NCI-H187 (cell line): ENCODE data around the gene SHROOM3.
"Not testable (repeated sequence)": the region's sequence is repeated elsewhere in the genome, so short reads cannot be mapped to it uniquely, and the experiment has no call there.

Experiments
- DNase-seq, 2 experiments: peaks; one replicate each; lab custom pipeline; 2025; lab: John Stamatoyannopoulos, UW

SHROOM3 gene

DNA sequence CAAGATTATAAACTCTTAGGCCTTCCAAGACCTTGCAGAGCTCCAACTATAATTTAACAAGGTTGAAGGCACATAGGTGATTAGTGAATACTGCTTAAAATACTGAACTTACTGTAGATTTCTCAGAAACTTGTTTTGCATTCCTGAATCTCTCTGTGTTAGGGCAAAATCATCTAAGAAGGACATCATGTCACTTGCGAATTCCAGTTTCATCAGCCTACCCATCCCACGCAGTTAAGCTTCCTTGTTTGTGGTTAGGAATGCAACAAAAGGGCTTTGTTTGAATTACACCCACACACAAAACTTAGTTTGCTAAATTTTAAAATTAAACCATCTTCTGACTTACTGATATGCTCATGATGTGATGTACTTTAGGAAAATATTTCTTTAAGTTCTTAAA is 288.9 kb downstream of the SHROOM3 start:
- no peak for DNase-seq

DNA sequence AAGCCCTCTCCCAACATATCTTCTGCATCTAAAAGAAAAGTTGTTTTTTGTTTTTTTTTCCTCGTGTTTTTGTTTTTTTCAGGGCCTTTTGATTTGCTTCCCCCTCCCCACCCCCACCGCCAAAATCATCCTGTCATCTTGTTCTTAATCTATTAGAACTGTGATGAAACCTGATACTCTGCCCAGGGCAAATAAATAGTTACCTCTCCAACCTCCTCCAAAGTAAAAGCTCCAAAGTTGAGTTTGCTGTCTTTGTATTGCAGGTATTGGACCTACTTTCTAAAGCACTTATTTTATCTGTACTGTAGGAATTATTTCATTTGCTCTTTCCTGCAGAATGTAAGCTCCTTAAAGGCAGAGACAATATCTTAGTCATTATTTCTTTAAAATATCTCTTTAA is 290.0 kb downstream of the SHROOM3 start:
- no peak for DNase-seq

DNA sequence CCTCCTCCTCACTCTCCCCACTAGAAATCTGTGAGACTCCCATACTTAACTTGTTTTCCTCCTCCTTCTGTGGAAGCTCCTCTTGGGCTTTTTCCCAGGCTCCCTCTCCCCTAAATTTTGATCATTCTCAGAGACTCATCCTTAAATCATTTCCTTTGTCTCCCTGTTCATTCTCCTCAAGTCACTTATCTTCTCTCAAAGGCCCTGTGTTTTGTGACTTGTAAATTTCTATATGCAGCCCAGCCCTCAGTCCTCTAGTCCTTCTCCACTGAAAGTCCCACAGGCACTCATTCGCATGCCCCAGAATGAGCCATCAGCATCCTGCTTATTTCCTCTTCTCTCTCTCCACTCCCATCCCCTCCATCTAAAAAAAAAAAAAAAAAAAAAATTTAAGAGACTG is 291.1 kb downstream of the SHROOM3 start:
- no peak for DNase-seq

DNA sequence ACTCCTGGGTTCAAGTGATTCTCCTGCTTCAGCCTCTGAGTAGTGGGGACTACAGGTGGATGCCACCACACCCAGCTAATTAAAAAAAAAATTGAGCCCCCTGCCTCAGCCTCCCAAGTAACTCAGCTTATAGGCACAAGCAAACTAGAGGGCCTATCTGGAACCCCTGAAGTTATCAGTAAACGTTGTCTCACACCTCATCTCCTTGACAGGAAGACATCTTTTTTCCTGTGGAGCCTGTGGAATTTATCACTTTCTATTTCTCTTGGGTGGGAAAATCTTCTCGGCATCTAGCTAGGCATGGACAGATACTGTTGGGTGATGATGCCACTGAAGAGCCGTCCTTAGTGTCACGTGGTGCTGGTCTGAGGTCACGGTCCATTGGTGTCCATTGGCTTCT is 291.6 kb downstream of the SHROOM3 start:
- DNase-seq, result no peak

DNA sequence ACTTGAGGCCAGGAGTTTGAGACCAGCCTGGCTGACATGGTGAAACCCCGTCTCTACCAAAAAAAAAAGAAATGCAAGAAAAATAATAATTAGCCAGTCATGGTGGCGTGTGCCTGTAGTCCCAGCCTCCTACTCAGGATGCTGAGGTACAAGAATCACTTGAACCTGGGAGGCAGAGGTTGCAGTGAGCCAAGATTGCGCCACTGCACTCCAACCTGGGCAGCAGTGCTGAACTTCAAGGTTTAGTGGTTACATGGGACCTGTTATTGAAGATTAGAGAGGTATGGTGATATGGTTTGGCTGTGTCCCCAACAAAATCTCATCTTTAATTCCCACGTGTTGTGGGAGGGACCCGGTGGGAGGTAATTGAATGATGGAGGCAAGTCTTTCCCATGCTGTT is 292.9 kb downstream of the SHROOM3 start:
- DNase-seq, result not testable (repeated sequence)

DNA sequence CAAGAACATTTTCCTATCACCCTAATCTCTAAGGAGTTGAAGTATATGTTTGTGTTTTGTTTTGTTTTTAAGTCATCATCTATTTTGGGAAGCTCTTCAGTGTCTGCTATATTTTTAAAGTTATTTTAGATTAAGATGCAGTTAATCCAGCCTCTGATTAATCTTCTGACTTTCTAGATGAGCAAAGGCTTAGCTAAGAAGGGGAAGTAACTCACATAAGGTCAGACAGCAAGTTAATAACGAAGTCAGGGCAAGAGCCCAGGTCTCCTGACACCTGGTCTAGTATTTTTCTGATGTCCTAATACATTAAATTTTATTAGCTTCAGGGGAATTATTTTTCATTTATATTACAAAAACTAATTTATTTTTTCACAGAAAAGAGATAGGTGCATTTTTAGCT is 294.4 kb downstream of the SHROOM3 start:
- DNase-seq, result no peak

DNA sequence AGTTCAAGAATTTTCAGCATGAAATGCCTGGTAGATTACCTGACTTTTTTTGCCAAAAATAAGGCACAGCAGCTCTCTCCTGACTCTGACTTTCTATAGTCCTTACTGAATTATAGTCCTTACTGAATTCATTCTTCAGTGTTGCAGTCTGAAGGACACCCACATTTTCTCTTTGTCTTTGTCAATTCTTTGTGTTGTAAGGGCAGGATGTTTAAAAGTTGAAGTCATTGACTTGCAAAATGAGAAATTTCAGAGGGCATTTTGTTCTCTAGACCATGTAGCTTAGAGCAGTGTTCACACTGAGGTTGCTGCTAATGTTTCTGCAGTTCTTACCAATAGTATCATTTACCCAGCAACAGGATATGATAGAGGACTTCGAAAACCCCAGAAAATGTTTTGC is 295.0 kb downstream of the SHROOM3 start:
- no peak for DNase-seq

DNA sequence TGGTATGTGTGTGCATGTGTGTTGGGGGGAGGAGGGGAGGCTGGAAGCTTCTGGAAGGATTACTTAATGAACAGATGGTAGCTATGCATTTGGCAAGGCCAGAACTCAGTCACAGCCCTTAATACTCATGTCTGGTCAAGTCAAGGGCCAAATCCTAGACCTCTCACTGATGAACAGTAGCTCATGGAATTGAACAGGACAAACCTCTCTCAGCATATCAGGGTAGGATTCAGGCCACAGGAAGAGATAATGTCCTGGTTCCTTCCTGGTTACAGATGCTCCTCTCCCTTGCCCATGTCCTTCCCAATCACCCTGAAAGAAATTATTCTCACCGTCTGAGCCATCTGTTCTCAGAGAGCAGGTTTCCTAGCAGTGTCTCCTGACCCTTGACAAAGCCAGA is 297.2 kb downstream of the SHROOM3 start:
- no peak for DNase-seq

DNA sequence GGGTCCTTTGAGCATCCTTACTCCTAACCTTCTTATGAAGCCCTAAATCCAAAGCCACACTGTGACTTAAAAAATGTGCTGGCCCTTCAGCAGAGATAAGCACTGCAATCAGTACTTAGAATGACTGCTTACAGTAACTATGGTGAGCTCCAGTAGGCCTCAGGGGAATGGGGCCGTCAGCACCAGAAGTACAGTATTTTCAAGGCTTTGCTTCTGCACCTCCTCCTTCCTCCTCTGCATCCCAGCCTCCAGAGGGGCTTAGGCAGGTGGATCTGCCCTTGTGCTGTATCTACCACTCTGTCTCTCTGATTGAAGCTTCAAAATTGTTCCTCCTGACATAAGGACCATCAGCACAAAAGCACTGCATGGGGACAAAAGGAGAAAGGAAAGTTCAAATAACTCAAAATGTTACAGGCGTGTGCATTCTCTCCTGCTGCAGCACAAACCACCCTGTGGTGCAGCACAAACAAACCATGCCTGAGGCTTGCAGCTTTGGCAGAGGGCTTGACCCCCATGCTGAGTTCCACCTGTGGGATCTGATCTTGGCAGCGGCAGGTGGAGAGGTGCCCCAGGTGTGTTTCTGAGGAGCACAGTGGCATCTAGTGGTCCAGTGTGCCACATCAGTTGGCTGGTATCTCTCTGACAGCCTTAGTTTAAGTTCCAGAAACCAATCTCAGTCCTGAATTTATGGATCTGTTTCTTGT is 298.2 kb downstream of the SHROOM3 start:
- DNase-seq, result peak; percentile 70 to 83

DNA sequence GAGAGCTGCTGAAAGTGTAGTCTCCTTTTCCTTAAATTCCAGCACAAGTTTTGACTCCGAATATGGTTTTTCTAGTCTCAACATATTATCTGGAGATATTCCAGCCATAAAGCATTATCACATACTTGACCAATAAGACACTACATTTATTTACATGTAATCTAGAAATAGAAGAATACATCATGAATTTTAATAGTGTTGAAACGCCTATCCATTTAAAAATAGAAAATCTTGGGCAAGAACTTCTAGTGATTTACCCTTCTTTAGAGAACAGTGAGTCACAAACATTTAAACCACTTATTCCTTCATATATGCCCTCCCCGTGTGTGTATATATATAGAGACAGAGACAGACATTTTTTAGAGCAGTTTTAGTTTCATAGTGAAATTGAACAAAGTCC is 301.4 kb downstream of the SHROOM3 start:
- DNase-seq, result no peak

DNA sequence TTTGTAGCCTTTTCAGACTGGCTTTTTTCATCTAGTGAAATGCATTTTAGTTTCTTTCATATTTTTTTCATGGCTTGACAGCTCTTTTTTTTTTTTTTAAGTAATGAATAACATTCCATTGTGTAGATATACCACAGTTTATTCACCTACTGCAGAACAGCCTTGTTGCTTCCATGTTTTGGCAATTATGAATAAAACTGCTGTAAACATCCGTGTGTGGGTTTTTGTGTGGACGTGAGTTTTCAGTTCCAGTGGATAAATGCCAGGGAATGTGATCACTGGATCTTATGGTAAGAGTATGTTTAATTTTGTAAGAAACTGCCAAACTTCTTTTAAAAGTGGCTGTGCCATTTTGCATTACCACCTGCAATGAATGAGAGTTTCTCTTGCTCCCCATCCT is 302.2 kb downstream of the SHROOM3 start:
- DNase-seq, result no peak

DNA sequence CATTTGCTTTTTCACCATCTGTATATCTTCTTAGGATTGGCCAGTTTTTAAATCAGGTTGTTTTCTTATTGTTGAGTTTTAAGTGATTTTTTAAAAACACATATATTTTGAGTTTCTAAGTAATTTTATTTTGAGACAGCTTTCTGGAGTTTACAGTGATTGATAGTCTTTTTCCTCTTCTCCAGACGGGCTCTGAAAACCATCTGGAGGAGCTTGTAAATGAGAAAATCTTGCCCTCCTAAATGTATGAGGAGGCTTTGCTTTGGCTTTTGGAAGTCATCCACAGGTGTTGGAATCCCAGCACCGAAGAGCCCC is 302.7 kb downstream of the SHROOM3 start:
- no peak for DNase-seq

DNA sequence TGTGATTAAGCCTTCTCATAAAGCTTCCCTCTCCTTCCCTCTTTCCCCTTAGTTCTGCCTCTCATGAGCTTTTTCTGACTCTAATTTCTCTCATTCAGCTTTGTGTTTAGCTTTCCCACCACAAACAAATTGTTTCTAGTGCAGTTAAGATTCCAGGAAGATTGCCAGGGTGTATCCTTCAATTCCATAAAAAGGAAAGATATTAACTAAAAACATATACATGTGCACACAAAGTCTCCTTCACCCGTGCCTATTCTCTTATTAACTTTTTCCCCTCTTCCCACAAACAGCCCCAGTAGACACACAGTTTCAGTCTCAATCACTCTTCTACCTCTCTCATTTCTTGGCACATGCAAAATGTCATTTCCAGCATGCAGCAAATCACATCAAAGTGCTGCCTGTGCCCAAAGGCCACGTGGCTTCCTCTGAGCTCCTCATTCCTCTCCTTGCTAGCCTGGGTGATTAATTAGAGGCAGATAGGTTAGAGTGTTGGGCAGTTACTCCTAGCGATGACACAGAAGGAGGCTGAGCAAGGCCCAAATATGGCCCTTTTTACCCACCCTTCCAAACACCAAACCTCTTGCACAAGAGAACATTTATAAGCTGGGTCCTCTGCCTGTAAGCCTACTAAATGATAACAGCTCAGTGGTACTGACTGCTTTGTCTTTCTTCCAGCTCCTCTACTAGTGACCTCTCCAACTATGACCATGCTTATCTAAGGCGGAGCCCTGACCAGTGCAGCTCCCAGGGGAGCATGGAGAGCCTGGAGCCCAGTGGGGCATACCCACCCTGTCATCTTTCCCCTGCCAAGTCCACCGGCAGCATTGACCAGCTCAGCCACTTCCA is 303.3 kb downstream of the SHROOM3 start:
- no peak for DNase-seq

DNA sequence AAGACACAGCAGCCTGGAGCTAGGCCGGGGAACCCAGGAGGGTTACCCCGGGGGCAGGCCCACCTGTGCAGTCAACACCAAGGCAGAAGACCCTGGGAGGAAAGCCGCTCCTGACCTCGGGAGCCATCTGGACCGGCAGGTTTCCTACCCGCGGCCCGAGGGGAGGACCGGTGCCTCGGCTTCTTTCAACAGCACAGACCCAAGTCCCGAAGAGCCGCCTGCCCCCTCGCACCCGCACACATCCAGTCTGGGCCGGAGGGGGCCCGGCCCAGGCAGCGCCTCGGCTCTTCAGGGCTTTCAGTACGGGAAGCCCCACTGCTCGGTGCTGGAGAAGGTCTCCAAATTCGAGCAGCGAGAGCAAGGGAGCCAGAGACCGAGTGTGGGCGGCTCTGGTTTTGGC is 305.2 kb downstream of the SHROOM3 start:
- no peak for DNase-seq

DNA sequence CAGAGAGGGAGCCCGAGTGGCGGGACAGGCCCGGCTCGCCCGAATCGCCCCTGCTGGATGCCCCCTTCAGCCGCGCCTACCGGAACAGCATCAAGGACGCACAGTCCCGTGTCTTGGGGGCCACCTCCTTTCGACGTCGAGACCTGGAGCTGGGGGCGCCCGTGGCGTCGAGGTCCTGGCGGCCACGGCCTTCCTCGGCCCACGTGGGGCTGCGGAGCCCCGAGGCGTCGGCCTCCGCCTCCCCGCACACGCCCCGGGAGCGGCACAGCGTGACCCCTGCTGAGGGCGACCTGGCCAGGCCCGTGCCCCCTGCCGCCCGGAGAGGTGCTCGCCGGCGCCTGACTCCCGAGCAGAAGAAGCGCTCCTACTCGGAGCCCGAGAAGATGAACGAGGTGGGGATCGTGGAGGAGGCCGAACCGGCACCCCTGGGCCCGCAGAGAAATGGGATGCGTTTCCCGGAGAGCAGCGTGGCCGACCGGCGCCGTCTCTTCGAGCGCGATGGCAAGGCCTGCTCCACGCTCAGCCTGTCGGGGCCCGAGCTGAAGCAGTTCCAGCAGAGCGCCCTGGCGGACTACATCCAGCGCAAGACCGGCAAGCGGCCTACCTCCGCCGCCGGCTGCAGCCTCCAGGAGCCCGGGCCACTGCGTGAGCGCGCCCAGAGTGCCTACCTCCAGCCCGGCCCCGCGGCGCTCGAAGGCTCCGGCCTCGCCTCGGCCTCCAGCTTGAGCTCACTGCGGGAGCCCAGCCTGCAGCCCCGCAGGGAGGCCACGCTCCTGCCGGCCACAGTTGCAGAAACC is 306.0 kb downstream of the SHROOM3 start:
- no peak for DNase-seq

DNA sequence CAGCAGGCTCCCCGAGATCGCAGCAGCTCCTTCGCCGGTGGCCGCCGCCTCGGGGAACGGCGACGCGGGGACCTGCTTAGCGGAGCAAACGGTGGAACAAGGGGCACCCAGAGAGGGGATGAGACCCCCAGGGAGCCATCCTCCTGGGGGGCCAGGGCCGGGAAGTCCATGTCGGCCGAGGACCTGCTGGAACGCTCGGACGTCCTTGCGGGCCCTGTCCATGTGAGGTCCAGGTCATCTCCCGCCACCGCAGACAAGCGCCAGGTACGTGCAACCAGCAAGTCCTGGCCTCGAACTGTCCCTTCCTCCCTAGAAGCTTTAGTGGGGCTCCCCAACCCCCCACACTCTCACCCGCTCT is 306.6 kb downstream of the SHROOM3 start:
- DNase-seq, result no peak

DNA sequence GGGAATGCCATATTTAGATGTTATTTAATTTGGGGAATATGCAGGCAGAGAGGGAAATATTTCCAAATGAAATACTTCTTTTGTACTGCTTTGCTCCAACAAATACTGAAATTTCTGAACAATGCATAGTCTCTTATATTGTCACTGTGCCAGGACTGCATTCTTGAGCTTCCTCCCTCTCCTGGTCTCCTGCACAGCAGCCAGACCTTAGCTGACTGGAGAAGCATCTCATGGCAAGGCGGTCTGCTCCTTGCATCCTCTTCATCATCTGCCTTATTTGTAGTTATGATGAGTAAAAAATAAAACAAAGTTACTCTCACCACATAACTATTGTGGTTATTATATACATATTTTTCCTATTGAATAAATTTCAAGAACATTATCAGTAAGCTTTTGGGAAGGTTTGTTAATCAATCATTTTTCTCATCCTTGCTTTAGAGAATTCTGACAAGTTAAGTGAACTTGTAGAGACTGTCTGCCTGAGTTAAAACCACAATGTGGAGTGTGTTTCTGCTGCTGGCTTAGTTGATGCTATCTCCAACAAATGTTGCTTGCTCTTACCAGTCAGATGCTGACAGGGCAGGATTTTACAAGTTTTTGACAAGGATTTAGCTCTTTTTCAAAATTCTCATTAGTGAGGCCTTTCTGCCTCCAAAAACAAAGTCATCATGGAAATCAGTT is 309.4 kb downstream of the SHROOM3 start:
- DNase-seq, result no peak

DNA sequence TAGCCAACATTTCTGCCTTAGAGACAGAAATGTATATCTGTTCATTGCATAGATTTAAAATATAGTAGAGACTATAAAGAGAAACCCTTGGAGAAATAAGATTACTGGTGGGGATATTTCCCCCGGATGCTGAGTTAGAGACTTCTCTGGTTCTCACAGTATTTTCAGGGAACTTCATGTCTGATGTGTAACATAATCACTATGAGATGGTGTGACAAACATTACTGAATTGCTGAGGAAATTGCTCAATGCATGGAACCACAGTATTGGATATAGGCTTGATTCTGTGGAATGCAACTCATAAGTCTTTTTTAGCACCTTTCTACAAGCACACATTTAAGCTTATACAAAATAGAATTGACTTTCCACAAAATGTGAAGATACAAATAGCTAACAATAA is 310.2 kb downstream of the SHROOM3 start:
- no peak for DNase-seq

DNA sequence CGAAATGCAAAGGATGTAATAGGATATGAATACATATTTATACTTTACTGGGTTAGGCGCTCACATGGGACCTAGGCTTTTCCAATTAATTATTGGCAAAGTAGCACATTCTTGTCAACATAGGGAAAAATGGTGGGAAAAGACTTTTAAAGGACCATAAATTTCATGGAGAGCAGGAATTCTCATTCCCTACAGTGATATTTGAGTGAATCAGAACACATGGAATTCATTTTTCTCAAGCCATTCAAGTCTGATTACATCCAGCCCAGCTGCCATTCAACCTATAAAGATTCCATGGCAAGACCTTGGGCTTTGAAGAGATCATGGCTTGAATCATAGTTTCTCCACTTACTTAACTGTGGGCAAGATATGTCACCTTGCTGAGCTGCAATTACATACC is 312.5 kb downstream of the SHROOM3 start:
- no peak for DNase-seq

DNA sequence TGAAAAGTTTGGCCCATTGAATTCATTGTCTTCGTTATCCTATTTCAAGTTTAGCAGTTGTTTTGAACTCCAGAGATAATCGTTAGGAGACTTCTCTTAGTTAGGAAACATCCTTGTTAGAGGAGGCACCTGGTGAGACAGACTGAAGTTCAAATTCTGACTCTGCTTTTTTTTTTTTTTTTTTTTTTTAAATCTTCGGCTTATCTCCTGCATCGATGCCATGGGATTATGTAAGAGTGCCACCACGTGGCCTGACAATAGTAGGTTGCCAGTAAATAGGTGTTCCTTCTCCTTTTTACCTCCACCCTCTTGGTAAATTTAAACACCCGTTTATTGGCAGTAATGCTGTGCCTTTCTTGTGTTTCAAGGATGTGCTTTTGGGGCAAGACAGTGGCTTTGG is 313.6 kb downstream of the SHROOM3 start:
- DNase-seq, result no peak

DNA sequence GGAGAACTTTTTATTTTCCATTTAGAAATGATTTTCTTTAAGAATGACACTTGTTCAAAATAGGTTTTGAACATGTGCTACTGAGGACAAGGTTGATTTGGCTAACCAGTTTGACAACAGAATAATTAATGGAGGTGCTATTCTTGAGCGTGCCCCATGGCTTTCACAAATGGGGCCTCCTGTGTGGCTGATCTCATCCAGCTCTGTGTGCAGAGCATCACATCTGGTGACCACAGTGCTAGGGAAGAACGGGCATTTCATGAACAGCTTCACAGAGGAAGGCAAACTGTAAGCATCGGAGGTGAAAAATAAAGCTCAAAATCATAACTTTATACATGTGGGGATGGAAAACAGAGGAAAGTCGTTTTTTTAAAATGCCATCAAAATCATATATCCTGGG is 314.3 kb downstream of the SHROOM3 start:
- no peak for DNase-seq

DNA sequence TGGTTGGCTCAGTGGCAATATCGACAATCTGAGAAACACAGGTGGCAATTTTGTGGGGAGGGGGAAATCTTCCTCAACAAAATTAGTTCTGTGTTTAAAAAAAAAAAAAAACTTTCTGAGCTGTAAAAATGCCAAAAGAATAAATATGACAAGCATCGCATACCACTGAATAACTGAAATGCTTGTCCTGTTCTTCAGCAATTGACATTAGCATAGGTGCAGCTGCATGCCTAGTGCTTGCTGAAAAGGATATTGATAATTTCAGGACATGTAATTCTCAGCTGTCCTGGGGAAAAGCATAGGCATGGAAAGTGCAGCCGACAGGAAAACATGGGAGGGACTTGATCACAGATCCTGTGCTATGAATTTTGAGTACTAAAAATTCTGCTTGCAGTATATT is 315.7 kb downstream of the SHROOM3 start:
- DNase-seq, result no peak
